PC-3 (cell line): Measurements from ENCODE around the gene SMTNL1.

ENCODE experiments used
- CTCF ChIP-seq: fragments of 300-600 bp; sonication (generic); conservative IDR thresholded peaks from 2 replicates; pipeline ENCODE4 v1.5.1; 2017; ENCODE audit warnings: antibody characterized with exemption, low read depth, mild to moderate bottlenecking, low read length
- EZH2 ChIP-seq: fragments of 300-600 bp; sonication (generic); IDR thresholded peaks from one replicate; pipeline ENCODE4 v1.6.1; 2017; ENCODE audit warnings: antibody characterized with exemption, mild to moderate bottlenecking, low read length; ENCODE audit not compliant: unreplicated experiment
- EZH2phosphoT487 ChIP-seq: fragments of 300-600 bp; sonication (generic); IDR thresholded peaks from 2 replicates; pipeline ENCODE4 v1.6.1; 2018; ENCODE audit warnings: mild to moderate bottlenecking, antibody characterized with exemption, low read length, borderline replicate concordance

DNA sequence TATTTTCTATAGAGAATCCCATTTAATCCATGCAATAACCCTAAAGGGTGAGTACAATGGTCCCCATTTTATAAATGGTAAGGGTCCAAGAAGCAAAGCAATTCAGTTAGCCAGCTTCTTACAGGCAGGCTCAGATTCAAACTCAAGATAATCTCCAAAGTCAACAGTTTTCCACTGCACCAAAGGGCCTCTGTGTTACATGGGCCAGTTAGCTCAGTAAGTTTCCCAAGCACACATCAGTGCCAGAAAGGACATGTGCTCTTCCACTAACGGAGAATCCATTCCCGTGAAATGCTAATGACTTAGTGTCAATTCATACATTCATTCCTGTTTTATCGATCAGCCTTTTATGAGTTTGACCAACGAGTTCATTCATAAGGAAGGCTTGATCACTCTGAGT is 32.9 kb upstream of the SMTNL1 start:
- no peak for TF ChIP-seq EZH2phosphoT487
- no peak for TF ChIP-seq CTCF
- TF ChIP-seq EZH2 = no peak
